ENCODE measurements around the gene AGPAT1.
"Not testable (repeated sequence)": the region's sequence is repeated elsewhere in the genome, so short reads cannot be mapped to it uniquely, and the experiment has no call there.

AGPAT1 gene

GRCh38 chr6:32198866-32199265, 23.0 kb upstream of the AGPAT1 start:
- DNase-seq (ENCODE audit: low read depth) = no peak

- DNase-seq (ENCODE audit: low read depth) = no peak
These were observed 22.4 kb upstream of the AGPAT1 start for GRCh38 chr6:32198345-32198696.

GRCh38 chr6:32196682-32197616, 21.1 kb upstream of the AGPAT1 start:
- no peak for DNase-seq (ENCODE audit: low read depth)

- peak; percentile 63 for DNase-seq (ENCODE audit: low read depth)
These were observed 20.2 kb upstream of the AGPAT1 start for GRCh38 chr6:32195902-32196681.

GRCh38 chr6:32195652-32195901, 19.7 kb upstream of the AGPAT1 start:
- peak; percentile 100 for DNase-seq (ENCODE audit: low read depth)

- DNase-seq (ENCODE audit: low read depth) = no peak
These were observed 19.2 kb upstream of the AGPAT1 start for GRCh38 chr6:32194825-32195651.

GRCh38 chr6:32194388-32194787, 18.5 kb upstream of the AGPAT1 start:
- DNase-seq (ENCODE audit: low read depth) = no peak

- DNase-seq (ENCODE audit: low read depth) = not testable (repeated sequence)
These were observed 17.2 kb upstream of the AGPAT1 start for GRCh38 chr6:32193096-32193495.

- DNase-seq (ENCODE audit: low read depth) = no peak
These were observed 16.7 kb upstream of the AGPAT1 start, which contains the start of gene GPSM3 for GRCh38 chr6:32192608-32193039. Gene GPSM3 (minus strand): TSS chr6:32192643. CDS start chr6:32192513, 130 bp downstream.

GRCh38 chr6:32191696-32192607, 16.1 kb upstream of the AGPAT1 start:
- DNase-seq (ENCODE audit: low read depth) = no peak

GRCh38 chr6:32190911-32191677, 15.2 kb upstream of the AGPAT1 start:
- no peak for DNase-seq (ENCODE audit: low read depth)

GRCh38 chr6:32190054-32190851, 14.4 kb upstream of the AGPAT1 start, which contains the start of gene PBX2:
Gene PBX2 (minus strand): TSS chr6:32190202. CDS start chr6:32189915, 287 bp downstream.
- peak; percentile 74 for DNase-seq (ENCODE audit: low read depth)

- DNase-seq (ENCODE audit: low read depth) = no peak
These were observed 13.8 kb upstream of the AGPAT1 start for GRCh38 chr6:32189742-32190053.

- DNase-seq (ENCODE audit: low read depth) = no peak
These were observed 13.3 kb upstream of the AGPAT1 start for GRCh38 chr6:32189069-32189741.

GRCh38 chr6:32188381-32189068, 12.6 kb upstream of the AGPAT1 start:
- no peak for DNase-seq (ENCODE audit: low read depth)

GRCh38 chr6:32187725-32188380, 12.0 kb upstream of the AGPAT1 start:
- not testable (repeated sequence) for DNase-seq (ENCODE audit: low read depth)

- DNase-seq (ENCODE audit: low read depth) = no peak
These were observed 11.3 kb upstream of the AGPAT1 start for GRCh38 chr6:32187009-32187709.

Data from stimulated activated CD8-positive, alpha-beta memory T cell treated with anti-CD3 and anti-CD28 coated beads, Interleukin-4, amount 100 ng/mL, for 24 hours (primary cell).